Gastroesophageal sphincter (tissue), 4 donors: ENCODE measurements around the gene SYNE1. TPM values are rescaled to one million over a fixed set of nuclear protein-coding genes. Genes with fewer than 3 reads are reported as not detected.

Experiments used
- ATAC-seq: fragments of 150-250 bp; one replicate; pipeline ENCODE4 v1.9.1; 2016; ENCODE audit warnings: mild to moderate bottlenecking, moderate library complexity
- H3K27ac ChIP-seq, 4 donors: fragments of 200-600 bp; sonication (generic) in 3 of 4; 1 replicate in 3 of 4; 2 replicates in 1 of 4; pipeline ENCODE4 v1.5.1; 2016 to 2019
- H3K27me3 ChIP-seq: fragments of 200-600 bp; sonication (generic); one replicate; pipeline ENCODE4 v1.5.1; 2019
- H3K36me3 ChIP-seq, 2 donors: fragments of 200-600 bp; sonication (generic); one replicate each; pipeline ENCODE4 v1.5.1; 2019; ENCODE audit warnings: control low read depth in 1 of 2
- H3K4me1 ChIP-seq, 3 donors: fragments of 200-600 bp; sonication (generic); 1 replicate in 2 of 3; 2 replicates in 1 of 3; pipeline ENCODE4 v1.5.1; 2016 to 2019; ENCODE audit warnings: control low read depth in 2 of 3
- H3K4me3 ChIP-seq, 2 donors: fragments of 200-600 bp; sonication (generic); one replicate each; pipeline ENCODE4 v1.5.1; 2019; ENCODE audit warnings: mild to moderate bottlenecking in 1 of 2, moderate library complexity in 1 of 2
- H3K9me3 ChIP-seq, 3 donors: fragments of 200-600 bp; sonication (generic); one replicate each; pipeline ENCODE4 v1.5.1; 2017 to 2019; ENCODE audit warnings: control low read depth in 2 of 3
- CTCF ChIP-seq, 4 experiments: fragments of 200-600 bp in 2 of 4; fragments of 450-650 bp in 2 of 4; sonication (generic) in 1 of 4; IDR thresholded peaks; one replicate each; pipeline ENCODE4 v1.5.1; 2017 to 2019; ENCODE audit warnings: antibody characterized with exemption in 4 of 4, mild to moderate bottlenecking in 2 of 4, moderate library complexity in 2 of 4
- EP300 ChIP-seq: sonication (generic); formaldehyde crosslinking; IDR thresholded peaks from one replicate; pipeline ENCODE4 v1.6.1; 2017; ENCODE audit warnings: antibody characterized with exemption, mild to moderate bottlenecking
- POLR2A ChIP-seq, 2 donors: fragments of 450-650 bp; IDR thresholded peaks; one replicate each; pipeline ENCODE4 v1.6.1; 2017; ENCODE audit warnings: antibody characterized with exemption in 2 of 2, mild to moderate bottlenecking in 2 of 2, moderate library complexity in 1 of 2
- POLR2AphosphoS5 ChIP-seq: sonication (generic); formaldehyde crosslinking; IDR thresholded peaks from one replicate; pipeline ENCODE4 v1.6.1; 2017; ENCODE audit warnings: antibody characterized with exemption
- WGBS, 2 donors: methylation state at CpG; one replicate each; pipeline ENCODE4 v1.1.5; 2018; ENCODE audit warnings: low coverage in 1 of 2; 5-methylcytosine and 5-hydroxymethylcytosine counted together
- total RNA-seq, 4 donors: library from RNA; depleted of rRNA; stranded (reverse); fragments of >200 nt; gene quantifications; one replicate each; pipeline ENCODE4 v1.1.0, GENCODE V29; 2016

The SYNE1 gene
- total RNA-seq, 4 donors from 2014 or later = 160 to 268 (median 215) TPM

- H3K9me3 ChIP-seq = no peaks in the 10 kb centered on the region
- H3K27ac ChIP-seq = no peak overlapping the region
- H3K27me3 ChIP-seq = no peaks in the 10 kb centered on the region
- no peak overlapping the region for H3K4me3 ChIP-seq
- peaks cover 0 to 6% of the 10 kb centered on the region in 2 donors for H3K36me3 ChIP-seq
- H3K4me1 ChIP-seq = no peaks in the 10 kb centered on the region
- ATAC-seq = no peak
- TF ChIP-seq POLR2AphosphoS5 (no peak), CTCF (IDR thresholded peaks at IDR 0.05) (no peak), EP300 (no peak), POLR2A (IDR thresholded peaks at IDR 0.05) (no peak)
Observed at GRCh38 chr6:152418551-152418950, 218.6 kb downstream of the SYNE1 start.

DNA sequence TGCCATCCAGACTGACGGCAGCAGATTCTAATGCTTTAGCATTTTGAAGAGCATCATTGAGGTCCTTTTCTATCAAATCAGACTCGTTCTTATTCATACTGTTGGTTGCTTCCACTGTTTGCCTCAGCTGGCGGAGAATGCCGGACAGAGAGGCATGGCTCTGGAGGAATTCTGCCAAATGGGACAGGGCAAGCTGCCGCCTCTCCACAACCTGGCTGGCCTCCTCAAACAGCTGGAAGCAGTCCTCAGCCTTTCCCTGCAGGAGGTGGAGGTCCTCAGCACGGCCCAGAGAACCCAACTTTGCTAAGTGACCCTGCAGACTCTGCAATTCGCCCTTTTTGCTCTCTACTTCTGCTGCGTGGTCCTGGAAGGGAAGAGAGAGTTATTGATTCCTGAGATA is 220.5 kb downstream of the SYNE1 start:
- H3K27ac ChIP-seq = no peak overlapping the region
- 80 to 82% methylated on average over 2 to 4 of the region's 8 CpGs for WGBS, 2 donors
- peaks cover 0 to 6% of the 10 kb centered on the region in 2 donors for H3K36me3 ChIP-seq
- H3K9me3 ChIP-seq = no peaks in the 10 kb centered on the region
- no peaks in the 10 kb centered on the region for H3K27me3 ChIP-seq
- H3K4me1 ChIP-seq = no peaks in the 10 kb centered on the region
- TF ChIP-seq POLR2A (IDR thresholded peaks at IDR 0.05) (no peak), EP300 (no peak), CTCF (IDR thresholded peaks at IDR 0.05) (no peak), POLR2AphosphoS5 (no peak)
- no peak for ATAC-seq
- H3K4me3 ChIP-seq = no peak overlapping the region

GRCh38 chr6:152404936-152405595 is 232.1 kb downstream of the SYNE1 start:
- no peak for TF ChIP-seq POLR2A (IDR thresholded peaks at IDR 0.05)
- Histone ChIP-seq H3K36me3 (no peaks in the 10 kb centered on the region), H3K27ac (no peak overlapping the region), H3K27me3 (no peaks in the 10 kb centered on the region), H3K4me3 (no peak overlapping the region), H3K4me1 (no peaks in the 10 kb centered on the region), H3K9me3 (no peaks in the 10 kb centered on the region)
- ATAC-seq = no peak
- WGBS, 2 donors = 87 to 95% methylated on average over 4 to 6 of the region's 6 CpGs

DNA sequence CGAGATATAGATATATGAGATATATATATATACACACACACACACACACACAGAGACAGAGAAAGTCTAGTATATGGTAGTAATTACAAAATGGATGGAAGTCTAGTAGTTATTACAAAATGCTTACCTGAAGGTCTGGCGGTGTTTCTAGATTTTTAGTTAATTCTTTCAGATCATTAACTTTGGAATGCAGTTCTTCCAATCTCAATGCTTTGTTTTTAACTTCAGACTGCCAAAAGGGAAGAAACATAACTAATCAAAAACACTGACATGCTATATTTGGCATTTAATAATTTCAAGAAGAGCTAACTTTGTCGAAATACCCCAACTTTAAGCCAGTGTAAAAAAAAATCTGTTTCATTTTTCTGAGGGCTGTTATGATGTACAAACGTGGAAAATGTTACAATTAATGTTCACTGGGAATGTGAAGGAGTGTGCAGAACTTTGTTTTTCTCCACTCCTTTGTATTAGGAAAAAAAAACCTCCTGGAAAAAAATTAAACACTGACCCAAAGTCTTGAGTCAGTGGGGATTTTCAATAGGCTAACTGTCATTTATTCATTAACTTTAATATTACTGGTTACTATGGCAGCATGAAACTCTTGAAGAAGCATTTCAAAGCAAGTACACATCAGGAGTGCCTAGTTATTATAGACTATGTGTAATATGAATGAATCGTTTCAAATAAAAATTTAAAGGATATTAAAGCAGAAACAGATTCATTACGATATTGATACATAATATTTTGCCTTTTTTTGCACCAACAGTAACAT is 232.9 kb downstream of the SYNE1 start:
- WGBS, 2 donors = 71 to 81% methylated on average over 6 of the region's 6 CpGs
- TF ChIP-seq POLR2AphosphoS5 (no peak), POLR2A (IDR thresholded peaks at IDR 0.05) (no peak)

DNA sequence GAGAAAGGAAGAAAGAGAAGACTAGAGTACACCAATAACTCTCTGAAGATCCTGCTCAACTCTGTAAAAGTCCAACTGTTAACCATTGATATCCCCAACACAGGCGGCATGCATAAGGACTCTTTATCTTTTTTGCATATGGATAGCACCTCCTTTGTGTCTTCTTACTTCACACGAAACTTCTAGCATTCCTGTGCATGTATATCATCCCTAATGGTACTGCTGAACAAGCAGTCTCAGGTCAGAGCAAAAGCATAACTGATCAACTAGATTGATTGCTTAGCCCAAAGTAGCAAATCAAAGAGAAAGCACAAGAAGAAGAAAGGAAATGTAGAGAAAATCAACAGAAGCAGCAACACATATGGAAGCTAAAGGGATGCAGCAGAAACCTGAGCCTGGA is 234.4 kb downstream of the SYNE1 start:
- Histone ChIP-seq H3K4me1 (peaks cover 0 to 17% (median 5%) of the 10 kb centered on the region in 3 donors), H3K27me3 (no peaks in the 10 kb centered on the region), H3K36me3 (no peaks in the 10 kb centered on the region), H3K9me3 (no peaks in the 10 kb centered on the region), H3K27ac (no peak overlapping the region), H3K4me3 (no peak overlapping the region)
- TF ChIP-seq EP300 = no peak
- no peak for TF ChIP-seq CTCF (IDR thresholded peaks at IDR 0.05)
- no peak for TF ChIP-seq POLR2AphosphoS5
- TF ChIP-seq POLR2A (IDR thresholded peaks at IDR 0.05) = no peak
- WGBS, 2 donors = 88 to 92% methylated on average over 2 of the region's 2 CpGs
- no peak for ATAC-seq

More for the DNA sequence above, 232.9 kb downstream of the SYNE1 start:
- Histone ChIP-seq H3K36me3 (no peaks in the 10 kb centered on the region), H3K4me3 (no peak overlapping the region), H3K27ac (no peak overlapping the region), H3K4me1 (peaks cover 0 to 7% (median 3%) of the 10 kb centered on the region in 3 donors), H3K27me3 (no peaks in the 10 kb centered on the region), H3K9me3 (no peaks in the 10 kb centered on the region)
- no peak for ATAC-seq

DNA sequence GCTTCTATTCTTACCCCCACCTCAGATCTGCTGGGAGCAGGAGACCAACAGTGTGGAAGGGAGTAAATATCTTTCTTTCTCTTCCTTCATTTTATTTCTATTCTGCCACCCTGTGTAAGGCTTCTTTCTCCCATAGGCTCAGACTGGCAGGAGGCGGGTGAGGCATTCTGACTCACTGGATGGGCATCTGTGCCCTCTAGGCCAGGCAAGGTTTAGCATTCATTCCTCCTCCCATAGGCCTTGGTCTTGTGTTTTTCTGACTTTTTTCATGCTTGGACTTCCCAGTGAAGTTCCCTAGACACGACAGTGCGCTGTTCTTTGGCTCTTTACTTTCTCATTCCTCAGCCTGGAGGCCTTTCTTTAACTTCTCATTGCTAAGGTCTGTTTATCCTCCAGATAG is 235.2 kb downstream of the SYNE1 start:
- Histone ChIP-seq H3K36me3 (peaks cover 0 to 3% of the 10 kb centered on the region in 2 donors), H3K27ac (no peak overlapping the region), H3K4me1 (peaks cover 0 to 17% (median 5%) of the 10 kb centered on the region in 3 donors), H3K4me3 (no peak overlapping the region), H3K27me3 (no peaks in the 10 kb centered on the region), H3K9me3 (no peaks in the 10 kb centered on the region)
- TF ChIP-seq CTCF (IDR thresholded peaks at IDR 0.05) = no peak
- TF ChIP-seq EP300 = no peak
- TF ChIP-seq POLR2AphosphoS5 = no peak
- no peak for TF ChIP-seq POLR2A (IDR thresholded peaks at IDR 0.05)
- WGBS, 2 donors = 80 to 86% methylated on average over 2 to 3 of the region's 3 CpGs
- ATAC-seq = no peak
